Adrenal gland (tissue), 5 donors: ENCODE data around the gene GARS1.

Experiments used
- CTCF ChIP-seq, 6 experiments: fragments of 450-650 bp in 4 of 6; fragments of 200-600 bp in 2 of 6; sonication (generic) in 1 of 6; IDR thresholded peaks; 1 replicate in 5 of 6; 2 replicates in 1 of 6; pipeline versions ENCODE4 v1.5.1 to v1.8.0; 2016 to 2021; ENCODE audit warnings: antibody characterized with exemption in 6 of 6, mild to moderate bottlenecking in 2 of 6, moderate library complexity in 1 of 6
- POLR2A ChIP-seq, 2 donors: fragments of 450-650 bp; IDR thresholded peaks; one replicate each; pipeline ENCODE4 v1.6.1; 2017; ENCODE audit warnings: antibody characterized with exemption in 2 of 2, mild to moderate bottlenecking in 2 of 2, moderate library complexity in 1 of 2
- donor health status: DM: no; HTN: no; CAD: no.

- TF ChIP-seq POLR2A (IDR thresholded peaks at IDR 0.05) (no peak), CTCF (IDR thresholded peaks at IDR 0.05) (no peak)
Measured at GRCh38 chr7:30635798-30636197, 41.1 kb downstream of the GARS1 start.
